Skin epidermis (tissue), 12 donors: ENCODE measurements around the gene IPCEF1.

Source experiments
- H3K27ac ChIP-seq, 21 experiments: fragments of 200-600 bp; sonication (generic) in 11 of 21; one replicate each; pipeline ENCODE4 v1.5.0; 2020; ENCODE audit warnings: mild to moderate bottlenecking in 3 of 21, inconsistent platforms in 2 of 21, moderate library complexity in 2 of 21
- H3K4me3 ChIP-seq, 7 experiments: fragments of 200-600 bp; sonication (generic) in 2 of 7; one replicate each; pipeline ENCODE4 v1.5.0; 2020; ENCODE audit warnings: inconsistent platforms in 2 of 7, mild to moderate bottlenecking in 2 of 7, moderate library complexity in 1 of 7

IPCEF1 gene

GRCh38 chr6:154140743-154141142 lies 215.9 kb downstream of the IPCEF1 start:
- H3K27ac ChIP-seq, result no peak overlapping the region
- H3K4me3 ChIP-seq, result no peak overlapping the region

DNA sequence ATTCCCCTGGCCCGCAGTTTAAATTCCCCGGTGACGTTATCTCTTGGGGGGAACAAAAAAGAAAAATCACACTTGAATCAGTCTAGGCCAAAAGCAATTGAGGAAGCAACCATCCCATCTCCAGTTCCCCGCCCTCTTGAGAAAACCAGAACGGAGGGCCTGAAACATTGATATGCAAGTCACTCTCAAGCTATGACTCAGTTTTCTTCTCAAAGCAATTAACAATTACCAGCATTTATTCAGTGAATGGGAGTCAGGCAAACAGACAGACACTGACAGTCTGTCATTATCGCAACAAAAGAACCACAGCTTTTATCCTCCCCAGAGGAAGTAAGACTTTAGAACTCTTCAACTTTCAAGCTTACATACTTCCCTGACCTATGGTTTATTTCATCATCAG lies 216.7 kb downstream of the IPCEF1 start:
- Histone ChIP-seq H3K4me3 (no peak overlapping the region), H3K27ac (no peak overlapping the region)

- H3K27ac ChIP-seq, result no peak overlapping the region
- no peak overlapping the region for H3K4me3 ChIP-seq
These were observed 217.8 kb downstream of the IPCEF1 start for GRCh38 chr6:154138793-154139192.

DNA sequence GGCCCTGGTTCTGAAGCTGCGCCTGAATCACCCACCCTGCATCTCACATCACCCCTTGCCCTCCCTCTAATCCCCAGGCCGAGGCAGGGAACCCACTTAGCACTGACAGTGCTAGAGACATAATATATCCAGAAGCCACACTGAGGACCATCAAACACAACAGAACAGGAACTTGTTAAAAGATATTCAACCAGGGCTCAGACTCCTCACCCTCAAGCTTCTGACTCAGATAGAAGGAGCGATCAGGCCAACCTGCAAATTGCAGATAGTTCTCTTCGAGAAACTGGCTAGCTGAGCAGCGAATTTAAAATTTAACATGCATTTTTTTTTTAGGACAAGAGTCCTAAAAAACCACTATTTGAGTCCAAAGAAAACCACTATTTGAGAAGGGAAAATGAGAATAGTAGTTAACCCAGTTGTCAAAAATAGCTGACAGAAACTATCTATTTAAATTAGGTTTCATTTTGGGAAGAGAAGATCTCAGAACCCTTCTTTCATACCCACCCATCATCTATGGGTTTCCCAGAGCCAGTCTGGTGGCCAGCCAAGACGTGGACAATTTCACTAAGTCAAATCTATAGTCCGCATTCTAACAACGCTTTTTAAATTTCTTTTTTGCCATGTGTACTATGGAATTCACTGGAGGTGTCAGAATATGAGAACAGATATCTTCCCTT lies 222.0 kb downstream of the IPCEF1 start:
- H3K27ac ChIP-seq, result no peak overlapping the region
- no peak overlapping the region for H3K4me3 ChIP-seq

DNA sequence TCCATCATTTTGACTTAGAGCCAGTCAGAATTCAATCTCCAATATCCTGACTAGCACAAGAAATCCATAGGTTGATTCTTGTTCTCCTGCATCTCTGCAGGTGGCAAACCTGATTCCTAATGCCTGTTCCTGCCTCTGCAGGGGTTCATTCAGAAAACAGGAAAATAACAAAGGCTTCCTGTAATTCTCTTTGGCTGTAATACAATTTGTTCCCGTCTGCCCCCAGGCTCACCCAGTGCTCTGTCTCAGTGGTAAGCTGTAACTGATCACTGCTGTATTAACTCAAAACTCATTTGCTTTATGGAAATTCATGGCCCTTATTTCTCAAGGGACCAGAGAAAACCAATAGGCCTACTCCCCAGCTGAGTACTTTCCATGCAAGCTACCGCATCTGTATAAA lies 228.9 kb downstream of the IPCEF1 start:
- Histone ChIP-seq H3K4me3 (no peak overlapping the region), H3K27ac (no peak overlapping the region)

GRCh38 chr6:154125421-154125820 lies 231.2 kb downstream of the IPCEF1 start:
- H3K4me3 ChIP-seq, result no peak overlapping the region
- H3K27ac ChIP-seq, result no peak overlapping the region

- Histone ChIP-seq H3K4me3 (no peak overlapping the region), H3K27ac (no peak overlapping the region)
These were observed 233.2 kb downstream of the IPCEF1 start for GRCh38 chr6:154123155-154123956.

DNA sequence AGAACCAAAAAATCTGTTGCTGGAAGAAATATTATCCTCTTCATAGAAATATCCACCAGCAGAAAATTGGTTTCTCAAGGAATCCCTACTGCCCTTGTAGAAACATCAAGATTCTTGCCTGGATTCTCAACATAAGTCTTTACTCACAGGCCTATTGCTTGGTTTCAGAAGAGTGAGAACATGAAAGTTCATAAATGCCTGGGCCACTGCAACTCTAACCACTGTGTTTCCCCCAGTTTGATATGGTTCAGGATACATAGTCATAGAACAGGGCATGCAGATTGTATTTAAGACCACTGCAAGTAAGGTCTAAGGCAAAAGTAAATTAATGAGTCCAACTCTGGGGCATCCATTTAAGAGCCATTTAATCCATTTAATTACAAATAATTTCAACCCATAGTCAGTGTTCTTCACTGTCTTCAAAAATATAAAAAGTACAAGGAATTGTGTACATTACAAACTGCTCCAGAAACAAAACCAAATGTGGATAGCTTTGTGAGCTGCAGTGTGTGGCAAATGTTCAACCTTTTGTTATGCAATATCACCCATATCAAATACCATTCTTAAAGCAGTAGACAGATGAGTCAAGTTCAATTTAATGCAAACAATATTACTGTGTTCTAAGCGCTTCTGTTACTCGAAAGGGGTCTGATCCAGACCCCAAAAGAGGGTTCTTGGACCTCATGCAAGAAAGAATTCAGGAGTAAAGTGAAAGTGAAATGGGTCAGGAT lies 234.2 kb downstream of the IPCEF1 start:
- H3K27ac ChIP-seq, result no peak overlapping the region
- no peak overlapping the region for H3K4me3 ChIP-seq

GRCh38 chr6:154117485-154117884 lies 239.1 kb downstream of the IPCEF1 start:
- Histone ChIP-seq H3K27ac (no peak overlapping the region), H3K4me3 (no peak overlapping the region)

DNA sequence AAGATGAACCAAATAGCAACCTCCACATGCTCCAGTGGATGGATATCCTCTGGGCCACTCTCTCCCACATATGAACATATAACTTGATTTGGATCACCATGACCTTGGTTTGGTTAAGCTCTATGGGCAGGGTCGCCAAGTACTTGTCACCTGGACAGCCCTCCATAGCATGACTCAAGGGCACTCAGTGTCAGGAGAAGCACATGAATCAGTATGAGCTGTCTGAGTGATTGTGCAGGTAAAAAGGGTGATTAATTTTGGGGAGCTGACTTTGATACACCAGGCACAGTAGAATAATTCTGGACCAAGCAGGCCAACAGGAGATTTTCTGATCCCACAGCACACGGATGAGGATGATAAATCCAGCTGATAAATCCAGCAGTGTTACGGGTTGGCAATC lies 243.2 kb downstream of the IPCEF1 start:
- Histone ChIP-seq H3K4me3 (no peak overlapping the region), H3K27ac (no peak overlapping the region)

DNA sequence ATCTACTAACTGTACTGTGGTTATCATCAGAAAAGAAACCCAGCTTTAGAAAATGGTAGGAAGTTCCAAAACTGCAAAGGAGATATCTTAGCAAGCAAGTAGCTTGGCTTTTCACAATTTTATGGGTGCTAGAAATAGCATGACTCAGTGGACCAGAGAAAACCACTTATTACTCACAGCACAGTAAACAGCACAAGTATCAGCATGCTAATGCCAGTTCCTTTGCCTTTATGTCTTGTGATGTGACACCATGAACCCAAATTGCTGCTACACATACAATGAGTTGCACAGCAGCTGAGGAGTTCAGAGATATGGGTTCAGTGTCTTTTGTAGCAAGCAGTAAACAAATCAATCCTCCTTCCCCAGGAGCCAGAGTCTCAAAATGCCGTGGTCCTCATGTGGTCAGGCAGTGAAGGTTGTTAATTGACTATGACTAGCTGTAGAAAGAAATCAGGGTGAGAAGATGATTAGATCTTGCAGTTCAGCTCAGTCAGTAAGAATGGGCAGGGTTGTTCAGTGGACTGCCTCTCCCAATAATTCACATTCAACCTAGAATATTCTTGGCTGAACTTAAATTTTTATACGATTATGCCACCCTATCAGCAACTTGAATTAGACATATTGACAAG lies 244.3 kb downstream of the IPCEF1 start:
- no peak overlapping the region for H3K4me3 ChIP-seq
- no peak overlapping the region for H3K27ac ChIP-seq

GRCh38 chr6:154111025-154111424 lies 245.6 kb downstream of the IPCEF1 start:
- Histone ChIP-seq H3K4me3 (no peak overlapping the region), H3K27ac (no peak overlapping the region)

DNA sequence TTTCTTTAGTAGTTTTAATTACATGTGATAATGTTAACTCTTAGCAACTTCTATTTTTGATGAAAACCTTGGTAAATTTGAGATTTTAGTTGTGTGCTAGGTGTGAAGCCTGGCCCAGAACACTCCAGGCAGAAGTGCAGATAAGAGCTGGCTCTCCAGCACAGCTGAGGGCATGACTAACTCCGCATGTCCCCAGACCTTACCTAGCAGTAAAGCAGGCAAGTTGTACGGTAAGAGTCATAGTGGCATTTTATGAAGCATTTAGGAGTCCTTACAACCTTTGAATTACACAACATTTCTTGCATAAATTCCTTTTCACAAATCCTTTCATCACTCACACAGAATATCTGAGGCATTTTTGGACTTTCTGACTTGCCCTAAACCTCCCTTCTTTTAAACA lies 250.4 kb downstream of the IPCEF1 start:
- Histone ChIP-seq H3K27ac (no peak overlapping the region), H3K4me3 (no peak overlapping the region)
